Prostate gland (tissue), 2 donors: ENCODE data around the gene TMEM154.

Experiments
- CTCF ChIP-seq, 4 experiments: fragments of 200-600 bp in 2 of 4; fragments of 450-650 bp in 2 of 4; sonication (generic) in 2 of 4; IDR thresholded peaks; 1 replicate in 3 of 4; 2 replicates in 1 of 4; pipeline ENCODE4 v1.5.1; 2016 to 2019; ENCODE audit warnings: antibody characterized with exemption in 4 of 4, mild to moderate bottlenecking in 2 of 4, moderate library complexity in 2 of 4
- POLR2A ChIP-seq: fragments of 450-650 bp; IDR thresholded peaks from one replicate; pipeline ENCODE4 v1.6.1; 2016; ENCODE audit warnings: antibody characterized with exemption, mild to moderate bottlenecking

DNA sequence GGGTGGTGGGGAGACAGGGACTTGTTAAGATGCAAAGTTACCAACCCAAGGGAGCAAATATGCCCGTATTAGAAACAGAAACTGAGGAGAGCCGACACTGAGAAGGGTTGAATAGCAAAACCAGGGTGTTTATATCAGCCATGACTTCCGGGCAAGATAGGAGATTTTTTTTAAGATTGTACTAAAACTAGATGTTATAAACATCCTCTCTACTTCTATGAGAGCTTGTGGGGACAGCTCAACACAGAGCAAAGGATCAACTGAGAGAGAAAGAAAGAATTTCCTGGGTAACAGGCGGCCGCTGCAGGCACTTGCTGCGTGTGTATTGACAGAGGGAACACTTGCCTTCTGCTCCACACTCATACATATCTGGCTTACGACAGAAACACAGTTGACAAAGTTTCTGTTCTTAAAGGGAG lies 94.8 kb downstream of the TMEM154 start:
- TF ChIP-seq CTCF (IDR thresholded peaks at IDR 0.05) (no peak), POLR2A (no peak)
